Measurements from ENCODE around the gene PLCE1.

PLCE1 gene

GRCh38 chr10:94010116-94010515, 16.4 kb downstream of the PLCE1 start:
- TF ChIP-seq CTCF (IDR thresholded peaks at IDR 0.05; ENCODE audit: poor library complexity, severe bottlenecking), result no peak
- Histone ChIP-seq H3K4me1 (ENCODE audit: insufficient read depth, poor library complexity, severe bottlenecking) (peaks cover 14% of the 10 kb centered on the region), H3K4me3 (ENCODE audit: severe bottlenecking) (no peak overlapping the region), H3K27me3 (ENCODE audit: insufficient read depth, poor library complexity, severe bottlenecking) (no peaks in the 10 kb centered on the region), H3K9me3 (ENCODE audit: severe bottlenecking) (no peaks in the 10 kb centered on the region), H3K27ac (ENCODE audit: poor library complexity, severe bottlenecking) (no peak overlapping the region), H3K36me3 (ENCODE audit: low read depth) (no peaks in the 10 kb centered on the region)
- no peak for DNase-seq (ENCODE audit: low spot score)
- no peak for ATAC-seq (ENCODE audit: low read depth)

DNA sequence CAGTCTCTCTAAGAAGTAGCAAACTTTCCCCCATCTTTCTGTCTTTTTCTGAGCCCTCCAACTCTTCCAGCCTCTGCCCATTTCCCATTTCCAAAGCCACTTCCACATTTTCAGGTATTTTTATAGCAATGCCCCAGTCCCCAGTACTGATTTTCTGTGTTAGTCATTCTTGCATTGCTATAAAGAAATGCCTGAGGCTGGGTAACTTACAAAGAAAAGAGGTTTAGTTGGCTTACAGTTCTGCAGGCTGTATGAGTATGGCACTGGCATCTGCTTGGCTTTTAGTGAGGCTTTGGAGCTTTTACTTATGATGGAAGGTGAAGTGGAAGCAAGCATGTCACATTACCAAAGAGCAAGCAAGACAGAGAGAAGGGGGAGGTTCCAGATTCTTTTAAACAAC, 17.2 kb downstream of the PLCE1 start:
- H3K4me1 ChIP-seq (ENCODE audit: insufficient read depth, poor library complexity, severe bottlenecking), result peaks cover 12% of the 10 kb centered on the region

GRCh38 chr10:94011296-94011695, 17.6 kb downstream of the PLCE1 start:
- ATAC-seq (ENCODE audit: low read depth) (no peak), DNase-seq (ENCODE audit: low spot score) (no peak)
- Histone ChIP-seq H3K27me3 (ENCODE audit: insufficient read depth, poor library complexity, severe bottlenecking) (no peaks in the 10 kb centered on the region), H3K36me3 (ENCODE audit: low read depth) (no peaks in the 10 kb centered on the region), H3K27ac (ENCODE audit: poor library complexity, severe bottlenecking) (no peak overlapping the region), H3K4me1 (ENCODE audit: insufficient read depth, poor library complexity, severe bottlenecking) (peaks cover 8% of the 10 kb centered on the region), H3K4me3 (ENCODE audit: severe bottlenecking) (no peak overlapping the region), H3K9me3 (ENCODE audit: severe bottlenecking) (no peaks in the 10 kb centered on the region)
- no peak for TF ChIP-seq CTCF (IDR thresholded peaks at IDR 0.05; ENCODE audit: poor library complexity, severe bottlenecking)

More for the DNA sequence above, 17.2 kb downstream of the PLCE1 start:
- no peak overlapping the region for H3K27ac ChIP-seq (ENCODE audit: poor library complexity, severe bottlenecking)
- no peak overlapping the region for H3K4me3 ChIP-seq (ENCODE audit: severe bottlenecking)
- ATAC-seq (ENCODE audit: low read depth) (no peak), DNase-seq (ENCODE audit: low spot score) (no peak)
- H3K27me3 ChIP-seq (ENCODE audit: insufficient read depth, poor library complexity, severe bottlenecking), result no peaks in the 10 kb centered on the region
- TF ChIP-seq CTCF (IDR thresholded peaks at IDR 0.05; ENCODE audit: poor library complexity, severe bottlenecking), result no peak
- H3K36me3 ChIP-seq (ENCODE audit: low read depth), result no peaks in the 10 kb centered on the region
- H3K9me3 ChIP-seq (ENCODE audit: severe bottlenecking), result no peaks in the 10 kb centered on the region

DNA sequence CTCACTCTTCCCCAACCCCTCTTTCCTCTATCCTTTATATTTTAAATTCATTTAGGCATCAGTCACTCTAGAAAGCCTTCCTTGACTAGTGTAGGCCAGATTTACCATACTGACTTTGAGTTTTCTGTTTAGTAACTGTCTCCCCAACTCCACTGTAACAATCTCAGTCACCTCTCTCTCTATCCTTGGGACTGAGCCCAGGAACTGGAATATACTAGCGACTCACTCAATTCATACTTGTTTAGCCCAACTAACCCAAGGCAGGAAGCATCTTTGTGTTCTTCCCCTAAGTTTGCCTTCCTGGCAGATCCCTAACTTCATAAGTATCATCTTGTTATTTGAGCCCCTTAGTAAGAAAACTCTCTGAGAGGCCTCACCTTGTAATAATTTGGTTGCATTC, 19.1 kb downstream of the PLCE1 start:
- no peaks in the 10 kb centered on the region for H3K27me3 ChIP-seq (ENCODE audit: insufficient read depth, poor library complexity, severe bottlenecking)
- H3K4me3 ChIP-seq (ENCODE audit: severe bottlenecking), result no peak overlapping the region
- no peaks in the 10 kb centered on the region for H3K36me3 ChIP-seq (ENCODE audit: low read depth)
- DNase-seq (ENCODE audit: low spot score) (no peak), ATAC-seq (ENCODE audit: low read depth) (no peak)
- H3K9me3 ChIP-seq (ENCODE audit: severe bottlenecking), result no peaks in the 10 kb centered on the region
- H3K4me1 ChIP-seq (ENCODE audit: insufficient read depth, poor library complexity, severe bottlenecking), result peaks cover 8% of the 10 kb centered on the region
- H3K27ac ChIP-seq (ENCODE audit: poor library complexity, severe bottlenecking), result no peak overlapping the region
- no peak for TF ChIP-seq CTCF (IDR thresholded peaks at IDR 0.05; ENCODE audit: poor library complexity, severe bottlenecking)

GRCh38 chr10:94013331-94013760, 19.6 kb downstream of the PLCE1 start:
- no peaks in the 10 kb centered on the region for H3K27me3 ChIP-seq (ENCODE audit: insufficient read depth, poor library complexity, severe bottlenecking)
- no peaks in the 10 kb centered on the region for H3K36me3 ChIP-seq (ENCODE audit: low read depth)
- H3K4me1 ChIP-seq (ENCODE audit: insufficient read depth, poor library complexity, severe bottlenecking), result peaks cover 8% of the 10 kb centered on the region
- H3K9me3 ChIP-seq (ENCODE audit: severe bottlenecking), result no peaks in the 10 kb centered on the region
- DNase-seq (ENCODE audit: low spot score) (no peak), ATAC-seq (ENCODE audit: low read depth) (no peak)
- no peak overlapping the region for H3K4me3 ChIP-seq (ENCODE audit: severe bottlenecking)
- no peak overlapping the region for H3K27ac ChIP-seq (ENCODE audit: poor library complexity, severe bottlenecking)
- TF ChIP-seq CTCF (IDR thresholded peaks at IDR 0.05; ENCODE audit: poor library complexity, severe bottlenecking), result no peak
